Measurements from ENCODE around the gene ARID3A. TPM values are rescaled to one million over a fixed set of nuclear protein-coding genes. Genes with fewer than 3 reads are reported as not detected.

Gene ARID3A
- total and polyA plus RNA-seq, 2 of the 8 experiments (the other 6 are each of a cell fraction or from before 2014, with no cell fraction given): 40.5 to 77.4 TPM

DNA sequence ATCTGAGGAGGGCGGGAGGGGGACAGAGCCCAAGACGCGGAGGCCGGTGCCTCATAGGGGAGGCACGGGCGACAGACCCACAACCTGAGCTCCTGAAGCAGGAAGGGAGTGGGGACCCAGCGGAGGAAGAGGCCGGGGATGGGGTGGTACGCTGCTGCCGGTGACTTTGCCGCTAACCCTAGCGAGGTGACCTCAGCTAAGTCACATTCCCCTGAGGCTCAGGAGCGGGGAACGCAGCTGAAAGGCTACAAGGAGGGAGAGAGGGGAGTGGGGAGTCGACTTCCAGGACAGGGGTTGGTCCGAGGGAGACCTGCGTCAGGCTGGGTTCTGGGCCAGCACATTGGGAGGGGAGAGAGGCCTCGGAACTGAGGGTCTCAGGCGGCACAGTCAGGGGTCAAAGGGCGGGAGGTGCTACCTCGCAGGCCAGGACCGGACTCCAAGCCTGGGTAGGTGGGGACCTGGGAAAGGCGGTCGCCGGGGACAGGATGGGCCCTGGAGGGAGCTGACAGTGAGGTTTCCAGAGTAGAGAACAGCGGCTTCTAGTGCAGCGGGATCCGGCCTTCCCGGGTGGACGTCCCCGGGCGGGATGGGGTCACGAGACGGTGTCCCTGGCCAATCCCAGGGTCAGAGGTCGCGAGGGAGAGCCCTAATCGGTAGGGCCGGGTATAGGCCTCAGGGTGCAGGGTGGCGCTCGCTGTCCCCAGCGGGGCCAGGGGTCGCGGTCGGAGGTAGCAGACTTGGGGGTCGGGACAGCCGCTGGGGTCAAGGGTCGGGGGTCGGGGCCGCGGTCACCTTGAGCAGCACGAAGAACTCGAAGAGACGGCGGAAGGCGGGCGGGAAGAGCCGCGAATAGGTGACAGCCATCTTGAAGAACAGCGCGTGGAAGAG, 94.4 kb downstream of the ARID3A start:
- H3K4me1 ChIP-seq (replicated peaks in 1 of 4; ENCODE audit: control insufficient read depth in 3 of 4, insufficient read depth in 4 of 4, low read length in 3 of 4): peaks cover 0 to 37% (median 25%) of the 10 kb centered on the region in 4 experiments; a peak in 5 of 7 replicates
- H3K4me3 ChIP-seq (ENCODE audit: extremely low read depth in 1 of 4, insufficient read depth in 2 of 4, low read depth in 3 of 4, low read length in 4 of 4): peak overlapping the region; percentile 84 to 97 (median 94)
- peak overlapping the region; percentile 93 to 98 for H3K4me2 ChIP-seq (ENCODE audit: insufficient read depth in 1 of 2, low read depth in 2 of 2, low read length in 2 of 2)
- WGBS, 2 experiments (ENCODE audit: extremely low coverage in 1 of 2, insufficient coverage in 1 of 2, insufficient read length in 1 of 2, insufficient replicate concordance in 2 of 2, low coverage in 1 of 2, low lambda C conversion rate in 2 of 2, missing lambda C conversion rate in 1 of 2): 16% methylated on average over 47 of the region's 60 CpGs; no CpG with 5 or more reads in 1 of the 2 experiments
- H3K9me3 ChIP-seq (ENCODE audit: insufficient read depth in 2 of 2, low read depth in 1 of 2, low read length in 1 of 2): no peaks in the 10 kb centered on the region
- no peak overlapping the region for H4K5ac ChIP-seq (ENCODE audit: insufficient read length, low read depth, low read length)
- 0 out of 2 replicates have a peak overlapping the region, but pooled peaks have one; percentile 5 for H2AK5ac ChIP-seq (ENCODE audit: low read depth, low read length)
- H3K18ac ChIP-seq (ENCODE audit: extremely low read depth, low read length): no peak overlapping the region; the same call in 1 of the 2 replicates
- peak overlapping the region; percentile 61; the same call in 1 of the 2 replicates for H2BK15ac ChIP-seq (ENCODE audit: low read length)
- H4K91ac ChIP-seq (replicated peaks; ENCODE audit: insufficient read length, low read length): peak overlapping the region; percentile 77
- peak overlapping the region; percentile 92; the same call in 1 of the 2 replicates for H4K8ac ChIP-seq (ENCODE audit: extremely low read depth, insufficient read depth, low read length)
- no peak overlapping the region for H2BK20ac ChIP-seq (ENCODE audit: low read length)
- H3K14ac ChIP-seq (ENCODE audit: insufficient read length): no peak overlapping the region
- peaks cover 30 to 42% of the 10 kb centered on the region in 2 experiments for H4K20me1 ChIP-seq (replicated peaks in 1 of 2; ENCODE audit: control insufficient read depth in 1 of 2, insufficient read depth in 2 of 2, low read length in 2 of 2)
- no peaks in the 10 kb centered on the region for H3K36me3 ChIP-seq (ENCODE audit: control insufficient read depth in 2 of 4, insufficient read depth in 4 of 4, low read length in 3 of 4)
- no peak for DNase-seq (ENCODE audit: low read depth in 1 of 2, low spot score in 2 of 2)
- peak overlapping the region; percentile 42 for H3K56ac ChIP-seq (replicated peaks; ENCODE audit: insufficient read length, low read depth, low read length)
- no peak overlapping the region for H2AFZ ChIP-seq (ENCODE audit: low read length)
- no peaks in the 10 kb centered on the region for H3K27me3 ChIP-seq (replicated peaks in 1 of 4; ENCODE audit: control insufficient read depth in 3 of 4, extremely low read depth in 1 of 4, insufficient read depth in 3 of 4, low read length in 3 of 4)
- H3K23ac ChIP-seq (ENCODE audit: insufficient read length): no peak overlapping the region
- H2BK12ac ChIP-seq (ENCODE audit: low read depth, low read length): no peak overlapping the region
- POLR2A ChIA-PET (ENCODE audit: partially characterized antibody): interaction anchor here (0.7 to 6.4 kb wide), 17 partner anchors 9 to 201 kb away, joined by 3 to 125 read pairs (median 4); partner anchors contain the start of genes ABCA7, ARHGAP45 and CNN2
- peak overlapping the region; percentile 97; the same call in 1 of the 2 replicates for H2BK5ac ChIP-seq (ENCODE audit: low read depth, low read length)
- no peak overlapping the region for H2BK120ac ChIP-seq (replicated peaks; ENCODE audit: low read depth, low read length)
- peak overlapping the region; percentile 96 for H3K27ac ChIP-seq (ENCODE audit: low read depth, low read length)
- H3K79me1 ChIP-seq (ENCODE audit: low read depth, low read length): peaks cover 21% of the 10 kb centered on the region
- peaks cover 9% of the 10 kb centered on the region for H3K23me2 ChIP-seq (ENCODE audit: low read depth, low read length)
- CTCF ChIA-PET (ENCODE audit: partially characterized antibody): interaction anchor here (0.7 to 2.3 kb wide), 11 partner anchors 9 to 97 kb away, joined by 3 to 8 read pairs (median 4); no protein-coding TSS in a partner anchor
- peaks cover 34 to 57% of the 10 kb centered on the region in 2 experiments for H3K79me2 ChIP-seq (ENCODE audit: control insufficient read depth in 1 of 2, insufficient read depth in 2 of 2, low read length in 2 of 2)
- H3K4ac ChIP-seq (replicated peaks; ENCODE audit: insufficient read length, low read depth, low read length): no peak overlapping the region
- FAIRE-seq: no peak
- peak overlapping the region; percentile 69 to 82 (median 76) for H3K9ac ChIP-seq (replicated peaks in 1 of 4; ENCODE audit: extremely low read depth in 1 of 4, low read depth in 3 of 4, low read length in 3 of 4)
- TF ChIP-seq CHD2 (IDR thresholded peaks at IDR 0.05; ENCODE audit: low read length) (no peak), KDM4A (IDR thresholded peaks at IDR 0.05; ENCODE audit: low read depth, low read length, severe bottlenecking) (no peak), BCL11A (IDR thresholded peaks at IDR 0.05; ENCODE audit: low read depth in 2 of 2, low read length in 2 of 2) (no peak), RAD21 (IDR thresholded peaks at IDR 0.05 in 1 of 2, conservative IDR thresholded peaks at IDR 0.05 in 1 of 2; ENCODE audit: low read depth in 2 of 2, low read length in 2 of 2) (no peak), RFX5 (IDR thresholded peaks at IDR 0.05; ENCODE audit: borderline replicate concordance, low read depth, low read length) (no peak), POLR2A (IDR thresholded peaks at IDR 0.05; ENCODE audit: control extremely low read depth in 1 of 2, low read depth in 2 of 2, low read length in 2 of 2) (no peak; a peak in 1 of 3 replicates), POLR2AphosphoS5 (IDR thresholded peaks at IDR 0.05; ENCODE audit: low read depth, low read length) (no peak), YY1 (IDR thresholded peaks at IDR 0.05; ENCODE audit: low read depth, low read length) (no peak), SP2 (IDR thresholded peaks at IDR 0.05; ENCODE audit: low read length) (no peak), GTF2F1 (IDR thresholded peaks at IDR 0.05; ENCODE audit: borderline replicate concordance, low read depth, low read length) (no peak)
- TF ChIP-seq, protein P1, sequence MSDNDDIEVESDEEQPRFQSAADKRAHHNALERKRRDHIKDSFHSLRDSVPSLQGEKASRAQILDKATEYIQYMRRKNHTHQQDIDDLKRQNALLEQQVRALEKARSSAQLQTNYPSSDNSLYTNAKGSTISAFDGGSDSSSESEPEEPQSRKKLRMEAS (IDR thresholded peaks at IDR 0.05): no peak
